Kasumi-1 (cell line): ENCODE data around the gene GIMAP1.

Experiments
- DNase-seq, 2 experiments: peaks; one replicate each; lab custom pipeline; 2025; lab: John Stamatoyannopoulos, UW

The GIMAP1 gene

GRCh38 chr7:150748376-150748775 lies 32.0 kb downstream of the GIMAP1 start:
- DNase-seq = no peak

GRCh38 chr7:150751702-150752101 lies 35.3 kb downstream of the GIMAP1 start:
- no peak for DNase-seq

- DNase-seq = no peak
These were observed 36.8 kb downstream of the GIMAP1 start for GRCh38 chr7:150753239-150753638.

- DNase-seq = peak; percentile 72 to 82
These were observed 37.6 kb downstream of the GIMAP1 start for GRCh38 chr7:150753826-150754603.

- no peak for DNase-seq
These were observed 38.5 kb downstream of the GIMAP1 start for GRCh38 chr7:150754951-150755350.

GRCh38 chr7:150755473-150756099 lies 39.2 kb downstream of the GIMAP1 start:
- DNase-seq = peak; percentile 75 to 85

- no peak for DNase-seq
These were observed 39.8 kb downstream of the GIMAP1 start for GRCh38 chr7:150756166-150756565.

GRCh38 chr7:150756858-150757257 lies 40.4 kb downstream of the GIMAP1 start:
- peak; percentile 65 to 74 for DNase-seq

GRCh38 chr7:150759479-150759878 lies 43.1 kb downstream of the GIMAP1 start:
- DNase-seq = no peak

GRCh38 chr7:150766334-150766709 lies 49.9 kb downstream of the GIMAP1 start:
- no peak for DNase-seq

- no peak for DNase-seq
These were observed 53.4 kb downstream of the GIMAP1 start for GRCh38 chr7:150769768-150770167.
